SK-N-SH (cell line): ENCODE data around the gene DNAH10. TPM values are rescaled to one million over a fixed set of nuclear protein-coding genes. Genes with fewer than 3 reads are reported as not detected.

Source experiments
- CTCF ChIA-PET: fragments of 300-600, 350-600 bp; formaldehyde crosslinking; extraction: SDS; loops from one replicate; lab custom pipeline; 2021; lab: Yijun Ruan, JAX
- POLR2A ChIA-PET: fragments of 350-600 bp; sonication (Branson Sonifier 250); formaldehyde crosslinking; extraction: SDS; loops from one replicate; lab custom pipeline; 2020; ENCODE audit warnings: antibody characterized with exemption, inconsistent platforms; lab: Yijun Ruan, JAX
- DNase-seq: peaks from one replicate; pipeline ENCODE4 v3.0.0; 2012
- H2AFZ ChIP-seq: fragments of 200-600 bp; sonication (generic); 2 replicates; pipeline ENCODE4 v1.8.1; 2016; ENCODE audit warnings: antibody characterized with exemption, mild to moderate bottlenecking, low read depth
- H3F3A ChIP-seq: fragments of 200-600 bp; sonication (generic); replicated peaks from 2 replicates; pipeline ENCODE3; 2016; ENCODE audit warnings: antibody characterized with exemption, mild to moderate bottlenecking; ENCODE audit not compliant: insufficient read depth
- H3K27ac ChIP-seq, 2 experiments: fragments of 200-500 bp in 1 of 2; fragments of 200-600 bp in 1 of 2; sonication (Bioruptor generic) in 1 of 2; sonication (generic), shearing (Covaris generic) in 1 of 2; 2 replicates each; pipeline versions ENCODE4 v1.5.1 to v1.6.1; 2014 to 2016; ENCODE audit warnings: low read depth in 2 of 2, inconsistent platforms in 1 of 2, low read length in 1 of 2, mild to moderate bottlenecking in 1 of 2, mixed read lengths in 1 of 2
- H3K27me3 ChIP-seq: fragments of 200-600 bp; sonication (generic), shearing (Covaris generic); 2 replicates; pipeline ENCODE4 v1.6.1; 2016; ENCODE audit warnings: mixed run types; ENCODE audit not compliant: insufficient read depth
- H3K36me3 ChIP-seq, 2 experiments: fragments of 200-500 bp in 1 of 2; fragments of 200-600 bp in 1 of 2; sonication (Bioruptor generic) in 1 of 2; sonication (generic) in 1 of 2; replicated peaks in 1 of 2; 2 replicates each; pipeline versions ENCODE3 to v1.5.1; 2014 to 2016; ENCODE audit warnings: low read length in 1 of 2, mild to moderate bottlenecking in 1 of 2; ENCODE audit not compliant: insufficient read depth in 2 of 2, control insufficient read depth in 1 of 2
- H3K4me1 ChIP-seq, 2 experiments: fragments of 200-500 bp in 1 of 2; fragments of 200-600 bp in 1 of 2; sonication (Bioruptor generic) in 1 of 2; sonication (generic), shearing (Covaris generic) in 1 of 2; 2 replicates each; pipeline versions ENCODE4 v1.5.1 to v1.6.1; 2014 to 2016; ENCODE audit warnings: low read depth in 1 of 2, low read length in 1 of 2, mixed run types in 1 of 2; ENCODE audit not compliant: insufficient read depth in 2 of 2, control insufficient read depth in 1 of 2
- H3K4me2 ChIP-seq: fragments of 200-600 bp; sonication (generic), shearing (Covaris generic); 2 replicates; pipeline ENCODE4 v1.6.1; 2017; ENCODE audit warnings: mixed run types
- H3K4me3 ChIP-seq, 2 experiments: fragments of 200-500 bp in 1 of 2; fragments of 200-600 bp in 1 of 2; sonication (Bioruptor generic) in 1 of 2; sonication (generic), shearing (Covaris generic) in 1 of 2; 2 replicates each; pipeline versions ENCODE4 v1.5.1 to v1.8.1; 2014 to 2016; ENCODE audit warnings: low read depth in 2 of 2, inconsistent platforms in 1 of 2, low read length in 1 of 2, mild to moderate bottlenecking in 1 of 2, mixed read lengths in 1 of 2, moderate library complexity in 1 of 2
- H3K79me2 ChIP-seq: fragments of 200-600 bp; sonication (generic); 2 replicates; pipeline ENCODE4 v1.8.1; 2017; ENCODE audit warnings: mild to moderate bottlenecking; ENCODE audit not compliant: insufficient read depth
- H3K9ac ChIP-seq: fragments of 200-600 bp; sonication (generic); 2 replicates; pipeline ENCODE4 v1.6.1; 2017; ENCODE audit warnings: mixed run types
- H3K9me2 ChIP-seq: fragments of 200-600 bp; sonication (generic); 2 replicates; pipeline ENCODE4 v1.6.1; 2017; ENCODE audit warnings: mixed run types
- H3K9me3 ChIP-seq: fragments of 200-600 bp; sonication (generic); 2 replicates; pipeline ENCODE4 v1.6.1; 2017; ENCODE audit warnings: mixed run types, mild to moderate bottlenecking, moderate library complexity
- H4K20me1 ChIP-seq: fragments of 200-600 bp; sonication (generic); 2 replicates; pipeline ENCODE4 v1.6.1; 2017; ENCODE audit warnings: mild to moderate bottlenecking, mixed run types; ENCODE audit not compliant: insufficient read depth
- CTCF ChIP-seq: fragments of 200-600 bp; sonication (generic); IDR thresholded peaks from 2 replicates; pipeline ENCODE4 v1.6.1; 2017; ENCODE audit warnings: antibody characterized with exemption, mild to moderate bottlenecking, moderate library complexity
- ELF1 ChIP-seq: IDR thresholded peaks from 2 replicates; pipeline ENCODE4 v1.4.0; 2012
- EP300 ChIP-seq, 2 experiments: IDR thresholded peaks; 2 replicates each; pipeline versions ENCODE4 v1.4.0 to v1.6.1; 2012; ENCODE audit warnings: borderline replicate concordance in 1 of 2, low read depth in 1 of 2, low read length in 1 of 2
- EZH2phosphoT487 ChIP-seq: fragments of 200-600 bp; sonication (generic); IDR thresholded peaks from 2 replicates; pipeline ENCODE4 v1.6.1; 2017; ENCODE audit warnings: low read depth, mixed run types, mild to moderate bottlenecking, antibody characterized with exemption, moderate library complexity, borderline replicate concordance
- FOSL2 ChIP-seq: IDR thresholded peaks from 2 replicates; pipeline ENCODE4 v1.4.0; 2012; ENCODE audit warnings: low read depth, mild to moderate bottlenecking, moderate library complexity, borderline replicate concordance
- FOXJ3 ChIP-seq: sonication (generic); formaldehyde crosslinking; IDR thresholded peaks from 2 replicates; pipeline ENCODE4 v1.5.1; 2020; ENCODE audit warnings: mild to moderate bottlenecking, missing genetic modification reagents
- FOXM1 ChIP-seq: IDR thresholded peaks from 2 replicates; pipeline ENCODE4 v1.4.0; 2012; ENCODE audit warnings: low read depth, mild to moderate bottlenecking
- GABPA ChIP-seq: IDR thresholded peaks from 2 replicates; pipeline ENCODE4 v1.4.0; 2012; ENCODE audit warnings: low read depth, mild to moderate bottlenecking
- GATA2 ChIP-seq: sonication (generic); formaldehyde crosslinking; IDR thresholded peaks from 2 replicates; pipeline ENCODE4 v1.5.0; 2020; ENCODE audit warnings: mild to moderate bottlenecking, missing genetic modification reagents
- IRF3 ChIP-seq: fragments of 150-350 bp; IDR thresholded peaks from 2 replicates; pipeline ENCODE4 v1.6.1; 2016; ENCODE audit warnings: mild to moderate bottlenecking, low read depth, low read length
- JUND ChIP-seq: IDR thresholded peaks from 2 replicates; pipeline ENCODE4 v1.4.0; 2012
- MEF2A ChIP-seq: IDR thresholded peaks from 2 replicates; pipeline ENCODE4 v1.4.0; 2012; ENCODE audit warnings: low read depth, borderline replicate concordance
- MXI1 ChIP-seq: IDR thresholded peaks from 2 replicates; pipeline ENCODE4 v1.6.1; 2012; ENCODE audit warnings: mild to moderate bottlenecking, low read depth, low read length, improper control_type of control experiment
- NFIC ChIP-seq: IDR thresholded peaks from 2 replicates; pipeline ENCODE4 v1.4.0; 2012; ENCODE audit warnings: borderline replicate concordance
- NRF1 ChIP-seq: IDR thresholded peaks from 2 replicates; pipeline ENCODE4 v1.6.1; 2012; ENCODE audit warnings: low read depth, mild to moderate bottlenecking, low read length
- PBX3 ChIP-seq: IDR thresholded peaks from 2 replicates; pipeline ENCODE4; 2012
- POLR2AphosphoS5 ChIP-seq: IDR thresholded peaks from 2 replicates; pipeline ENCODE4 v1.6.1; 2012; ENCODE audit warnings: low read depth, low read length
- RAD21 ChIP-seq: IDR thresholded peaks from 2 replicates; pipeline ENCODE4 v1.6.1; 2012; ENCODE audit warnings: mild to moderate bottlenecking, low read length
- SIN3A ChIP-seq: IDR thresholded peaks from 2 replicates; pipeline ENCODE4 v1.6.1; 2012; ENCODE audit warnings: low read depth, mild to moderate bottlenecking, low read length, moderate library complexity, borderline replicate concordance
- SMC3 ChIP-seq: IDR thresholded peaks from 2 replicates; pipeline ENCODE4 v1.6.1; 2012; ENCODE audit warnings: low read depth, low read length, improper control_type of control experiment
- TAF1 ChIP-seq: IDR thresholded peaks from 2 replicates; pipeline ENCODE4 v1.6.1; 2012; ENCODE audit warnings: low read depth, mild to moderate bottlenecking, low read length, moderate library complexity, borderline replicate concordance
- TCF12 ChIP-seq: IDR thresholded peaks from 2 replicates; pipeline ENCODE4 v1.4.0; 2012
- TEAD4 ChIP-seq: IDR thresholded peaks from 2 replicates; pipeline ENCODE4 v1.4.0; 2012; ENCODE audit warnings: mild to moderate bottlenecking, borderline replicate concordance; ENCODE audit not compliant: insufficient read depth
- YY1 ChIP-seq: IDR thresholded peaks from 2 replicates; pipeline ENCODE4 v1.4.0; 2012; ENCODE audit warnings: low read depth, mild to moderate bottlenecking
- WGBS: methylation state at CpG from one replicate; pipeline ENCODE4 v1.1.6; 2017; ENCODE audit warnings: low lambda C conversion rate; 5-methylcytosine and 5-hydroxymethylcytosine counted together
- polyA plus RNA-seq, 3 experiments: library from polyadenylated mRNA; depleted of rRNA; stranded (reverse); fragments of >200 nt; gene quantifications; 2 replicates each; pipeline ENCODE4 v1.2.3, GENCODE V29; 2012

DNAH10 gene
- polyA plus RNA-seq, 1 of the 3 experiments (the other 2 are of a cell fraction), result 0.13 TPM

- TF ChIP-seq NFIC (no peak), GABPA (no peak), TCF12 (no peak), SMC3 (no peak), TAF1 (no peak), TEAD4 (no peak), EZH2phosphoT487 (no peak), FOSL2 (no peak), SIN3A (no peak), MEF2A (no peak), NRF1 (no peak), PBX3 (no peak), IRF3 (no peak), RAD21 (no peak)
- Histone ChIP-seq H3K9me3 (no peaks in the 10 kb centered on the region), H3K4me3 (no peak overlapping the region), H4K20me1 (peaks cover 4% of the 10 kb centered on the region; the same call in 1 of the 2 replicates), H3K4me1 (peaks cover 0 to 6% of the 10 kb centered on the region in 2 experiments; a peak in 1 of 4 replicates), H3K36me3 (peaks cover 0 to 3% of the 10 kb centered on the region in 2 experiments), H3K9ac (no peak overlapping the region), H3K79me2 (peaks cover 12% of the 10 kb centered on the region), H3K9me2 (no peaks in the 10 kb centered on the region), H2AFZ (no peak overlapping the region), H3K27me3 (no peaks in the 10 kb centered on the region), H3F3A (no peaks in the 10 kb centered on the region), H3K27ac (no peak overlapping the region), H3K4me2 (no peak overlapping the region)
- 94% methylated on average over 9 of the region's 9 CpGs for WGBS
- CTCF ChIA-PET, result interaction anchor here (0.7 to 2.2 kb wide), 2 partner anchors 12 to 51 kb away, joined by 3 to 6 read pairs; no protein-coding TSS in a partner anchor
- POLR2A ChIA-PET, result no interaction called here
- no peak for DNase-seq
These were observed 194.1 kb downstream of the DNAH10 start for GRCh38 chr12:123956249-123956648.

- Histone ChIP-seq H3K36me3 (peaks cover 0 to 3% of the 10 kb centered on the region in 2 experiments), H4K20me1 (peaks cover 4% of the 10 kb centered on the region; the same call in 1 of the 2 replicates), H3F3A (no peaks in the 10 kb centered on the region), H2AFZ (no peak overlapping the region), H3K9me2 (no peaks in the 10 kb centered on the region), H3K27me3 (no peaks in the 10 kb centered on the region), H3K4me3 (no peak overlapping the region), H3K9ac (no peak overlapping the region), H3K4me1 (peaks cover 0 to 9% of the 10 kb centered on the region in 2 experiments; a peak in 2 of 4 replicates), H3K27ac (no peak overlapping the region), H3K79me2 (peaks cover 19% of the 10 kb centered on the region), H3K9me3 (no peaks in the 10 kb centered on the region), H3K4me2 (no peak overlapping the region)
- 96% methylated on average over 3 of the region's 3 CpGs for WGBS
- ChIA-PET CTCF (interaction anchor here (2.2 kb wide), 1 partner anchor 52 kb away, joined by 6 read pairs; no protein-coding TSS in a partner anchor), POLR2A (no interaction called here)
- DNase-seq, result no peak
- TF ChIP-seq YY1 (no peak), RAD21 (no peak), JUND (no peak), TCF12 (no peak), GATA2 (no peak), NRF1 (no peak), ELF1 (no peak), CTCF (no peak), POLR2AphosphoS5 (no peak), MXI1 (no peak), EP300 (IDR thresholded peaks at IDR 0.05; ENCODE audit: borderline replicate concordance in 1 of 2, low read depth in 1 of 2, low read length in 1 of 2) (no peak), FOXM1 (no peak), MEF2A (no peak), FOXJ3 (no peak), TEAD4 (no peak), SMC3 (no peak)
These were observed 195.1 kb downstream of the DNAH10 start for GRCh38 chr12:123957196-123957595.
